ENCODE measurements around the gene CTNNBL1.

GRCh38 chr20:37735541-37735940 lies 41.7 kb downstream of the CTNNBL1 start:
- no peak for TF ChIP-seq GATA2 (IDR thresholded peaks at IDR 0.05; ENCODE audit: low read depth, low read length)
- TF ChIP-seq GATA3 (IDR thresholded peaks at IDR 0.05; ENCODE audit: low read depth, low read length), result no peak
